Fibroblast of mammary gland (primary cell): ENCODE measurements around the gene BRD1.
"Not testable (repeated sequence)": the region's sequence is repeated elsewhere in the genome, so short reads cannot be mapped to it uniquely, and the experiment has no call there.

Source experiments
- DNase-seq: peaks from one replicate; pipeline ENCODE4 v3.0.0-alpha.2; 2010; ENCODE audit warnings: low read depth
- H3K4me3 ChIP-seq: 2 replicates; pipeline ENCODE4 v1.5.1; 2011; ENCODE audit warnings: low read depth, mild to moderate bottlenecking, low read length, moderate library complexity; ENCODE audit not compliant: control insufficient read depth
- TF ChIP-seq, protein P1 (sequence below): conservative IDR thresholded peaks from 2 replicates; pipeline ENCODE4 v1.5.1; 2011; ENCODE audit warnings: low read depth, low read length, inconsistent platforms; ENCODE audit not compliant: control insufficient read depth, insufficient read depth

BRD1 gene

GRCh38 chr22:49786976-49787706, 40.5 kb downstream of the BRD1 start:
- TF ChIP-seq, protein P1, sequence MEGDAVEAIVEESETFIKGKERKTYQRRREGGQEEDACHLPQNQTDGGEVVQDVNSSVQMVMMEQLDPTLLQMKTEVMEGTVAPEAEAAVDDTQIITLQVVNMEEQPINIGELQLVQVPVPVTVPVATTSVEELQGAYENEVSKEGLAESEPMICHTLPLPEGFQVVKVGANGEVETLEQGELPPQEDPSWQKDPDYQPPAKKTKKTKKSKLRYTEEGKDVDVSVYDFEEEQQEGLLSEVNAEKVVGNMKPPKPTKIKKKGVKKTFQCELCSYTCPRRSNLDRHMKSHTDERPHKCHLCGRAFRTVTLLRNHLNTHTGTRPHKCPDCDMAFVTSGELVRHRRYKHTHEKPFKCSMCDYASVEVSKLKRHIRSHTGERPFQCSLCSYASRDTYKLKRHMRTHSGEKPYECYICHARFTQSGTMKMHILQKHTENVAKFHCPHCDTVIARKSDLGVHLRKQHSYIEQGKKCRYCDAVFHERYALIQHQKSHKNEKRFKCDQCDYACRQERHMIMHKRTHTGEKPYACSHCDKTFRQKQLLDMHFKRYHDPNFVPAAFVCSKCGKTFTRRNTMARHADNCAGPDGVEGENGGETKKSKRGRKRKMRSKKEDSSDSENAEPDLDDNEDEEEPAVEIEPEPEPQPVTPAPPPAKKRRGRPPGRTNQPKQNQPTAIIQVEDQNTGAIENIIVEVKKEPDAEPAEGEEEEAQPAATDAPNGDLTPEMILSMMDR = no peak
- H3K4me3 ChIP-seq = no peak overlapping the region
- DNase-seq = no peak

DNA sequence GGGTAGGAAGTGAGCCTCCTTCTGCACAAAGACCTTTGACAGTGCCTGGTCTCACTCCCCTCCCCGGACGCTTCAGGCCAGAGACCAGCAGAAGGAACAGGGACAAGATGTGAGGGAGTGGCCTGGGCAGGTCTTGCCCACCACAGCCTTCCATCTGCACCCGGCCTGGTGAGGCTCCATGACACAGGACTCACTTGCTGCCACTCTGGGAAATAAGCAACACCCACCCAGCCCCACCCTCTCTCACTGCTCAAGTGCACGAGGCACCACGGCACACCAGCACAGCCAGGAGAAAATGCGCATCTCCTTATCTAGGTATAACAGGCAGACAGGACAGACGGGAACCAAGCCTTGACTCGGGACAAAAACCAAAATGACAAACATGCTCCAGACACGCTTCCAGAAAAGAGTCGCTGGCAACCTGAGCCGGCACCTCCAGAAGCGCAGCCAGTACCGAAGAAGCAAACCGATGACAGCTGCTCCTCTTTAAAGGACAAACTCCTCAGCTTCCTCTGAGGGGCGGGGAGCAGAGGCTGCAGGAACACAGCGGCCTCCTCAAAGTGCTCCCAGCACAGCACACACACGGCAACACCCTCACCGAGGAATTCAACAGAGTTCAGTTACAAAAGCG, 41.7 kb downstream of the BRD1 start:
- H3K4me3 ChIP-seq = no peak overlapping the region
- TF ChIP-seq, protein P1 = no peak
- no peak for DNase-seq

GRCh38 chr22:49785046-49785521, 42.6 kb downstream of the BRD1 start:
- TF ChIP-seq, protein P1 = no peak
- DNase-seq = no peak

GRCh38 chr22:49784630-49784971, 43.1 kb downstream of the BRD1 start:
- TF ChIP-seq, protein P1 = no peak

More at GRCh38 chr22:49785046-49785521, 42.6 kb downstream of the BRD1 start:
- H3K4me3 ChIP-seq = no peak overlapping the region

DNA sequence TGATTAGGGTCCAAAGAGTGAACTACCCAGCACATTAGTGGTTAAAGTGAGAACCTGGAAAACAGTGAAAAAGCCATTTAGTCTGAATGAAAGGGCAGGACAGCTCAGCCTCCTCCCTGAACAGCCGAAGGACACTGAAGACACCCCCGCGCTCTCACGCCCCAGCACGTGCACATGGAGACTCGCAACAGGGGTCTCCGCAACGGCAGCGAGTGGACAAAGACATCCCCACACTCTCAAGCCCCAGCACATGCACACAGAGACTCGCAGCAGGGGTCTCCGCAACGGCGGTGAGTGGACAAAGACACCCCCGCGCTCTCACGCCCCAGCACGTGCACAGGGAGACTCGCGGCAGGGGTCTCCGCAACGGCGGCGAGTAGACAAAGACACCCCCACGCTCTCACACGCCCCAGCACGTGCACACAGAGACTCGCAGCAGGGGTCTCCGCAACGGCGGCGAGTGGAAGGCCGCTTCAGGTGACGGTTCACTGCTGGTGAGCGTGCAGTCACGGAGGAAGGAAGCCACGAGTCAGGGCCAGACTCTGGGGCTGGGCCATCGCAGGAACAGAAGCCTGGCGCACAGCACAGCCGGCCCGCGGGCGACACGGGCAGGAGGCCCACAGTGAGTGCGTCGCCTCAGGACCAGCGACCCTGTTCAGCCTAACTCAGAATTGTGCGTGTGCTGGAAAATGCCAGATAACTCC, 43.6 kb downstream of the BRD1 start:
- TF ChIP-seq, protein P1 = no peak
- no peak for DNase-seq

More at GRCh38 chr22:49784630-49784971, 43.1 kb downstream of the BRD1 start:
- DNase-seq = no peak
- no peak overlapping the region for H3K4me3 ChIP-seq

GRCh38 chr22:49783036-49783746, 44.5 kb downstream of the BRD1 start:
- no peak overlapping the region for H3K4me3 ChIP-seq
- TF ChIP-seq, protein P1 = no peak
- DNase-seq = no peak

More for the DNA sequence above, 43.6 kb downstream of the BRD1 start:
- no peak overlapping the region for H3K4me3 ChIP-seq

DNA sequence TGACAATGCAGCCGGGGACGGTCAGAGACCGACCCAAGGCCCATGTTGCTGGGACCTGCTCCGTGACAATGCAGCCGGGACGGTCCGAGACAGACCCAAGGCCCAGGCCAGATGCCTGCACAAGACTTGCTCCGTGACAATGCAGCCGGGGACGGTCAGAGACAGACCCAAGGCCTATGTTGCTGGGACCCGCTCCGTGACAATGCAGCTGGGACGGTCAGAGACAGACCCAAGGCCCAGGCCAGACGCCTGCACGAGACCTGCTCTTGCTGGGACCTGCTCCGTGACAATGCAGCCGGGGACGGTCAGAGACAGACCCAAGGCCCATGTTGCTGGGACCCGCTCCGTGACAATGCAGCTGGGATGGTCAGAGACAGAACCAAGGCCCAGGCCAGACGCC, 45.8 kb downstream of the BRD1 start:
- not testable (repeated sequence) for H3K4me3 ChIP-seq

More for the DNA sequence above, 45.8 kb downstream of the BRD1 start:
- not testable (repeated sequence) for DNase-seq
